Superior temporal gyrus (tissue), 1 donor: ENCODE measurements around the gene ADAMTS12.

Experiments
- DNase-seq: peaks from one replicate; pipeline ENCODE4 v3.0.0-alpha.2; 2016; ENCODE audit errors: extremely low spot score

ADAMTS12 gene

DNA sequence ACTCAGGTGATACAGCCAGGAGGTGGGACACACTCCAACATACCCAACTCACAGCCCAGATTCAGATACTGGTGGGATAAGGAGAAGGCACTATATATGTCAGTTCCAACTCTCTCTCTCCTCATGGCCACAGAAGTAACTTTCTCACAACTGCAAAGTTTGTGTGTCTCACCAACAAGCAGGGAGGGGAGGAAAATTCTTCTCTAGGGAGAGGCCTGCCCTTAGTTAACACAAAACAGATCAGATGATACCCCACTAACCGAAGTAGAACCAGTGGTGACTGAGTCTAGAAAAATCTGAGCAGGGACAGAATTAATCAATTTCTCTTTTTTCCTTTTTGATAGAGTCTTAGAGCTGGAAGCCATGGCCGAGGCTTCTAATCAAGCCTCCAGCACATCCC is 133.1 kb downstream of the ADAMTS12 start:
- no peak for DNase-seq

- DNase-seq = no peak
Observed at GRCh38 chr5:33756491-33756890, 135.3 kb downstream of the ADAMTS12 start.

GRCh38 chr5:33755231-33755630 is 136.6 kb downstream of the ADAMTS12 start:
- DNase-seq = no peak

- no peak for DNase-seq
Observed at GRCh38 chr5:33753704-33754103, 138.1 kb downstream of the ADAMTS12 start.

DNA sequence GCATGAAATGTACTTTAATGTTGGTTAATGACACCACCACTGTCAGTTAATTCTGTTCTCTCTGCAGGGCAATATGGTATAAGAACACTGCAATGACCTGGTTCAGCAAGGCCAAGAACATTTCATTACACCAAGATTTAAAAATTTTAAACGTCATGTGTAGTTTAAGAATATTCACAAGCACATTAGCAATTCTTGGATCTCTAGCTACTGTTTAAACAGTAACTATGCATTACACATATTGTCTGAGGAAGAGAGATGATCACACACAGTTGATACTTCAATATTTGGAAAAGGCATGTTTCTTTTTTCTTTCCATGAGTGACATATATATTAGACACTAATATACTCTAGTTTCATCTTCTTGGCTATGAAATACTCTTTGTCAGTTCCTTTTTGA is 143.0 kb downstream of the ADAMTS12 start:
- DNase-seq = no peak

GRCh38 chr5:33745101-33745770 is 146.6 kb downstream of the ADAMTS12 start:
- DNase-seq = no peak

DNA sequence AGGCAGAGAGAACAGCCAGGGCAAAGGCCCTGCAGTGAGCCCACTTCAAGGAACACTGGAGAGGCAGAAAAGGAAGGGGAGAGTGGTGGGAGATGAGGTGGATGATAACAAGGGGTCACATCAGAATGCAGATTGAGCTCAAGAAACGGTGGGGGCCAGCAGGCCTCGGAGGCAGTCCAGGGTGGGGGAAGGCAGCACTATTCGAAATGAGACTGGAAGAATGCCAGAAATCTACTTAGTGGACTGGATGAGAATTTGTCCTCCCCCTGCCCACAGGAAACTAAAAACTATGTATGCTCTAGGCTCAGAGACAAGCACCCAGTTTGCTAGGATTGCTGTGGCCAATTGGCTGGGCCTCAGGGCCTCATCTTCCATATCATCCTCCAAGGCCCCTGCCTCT is 148.7 kb downstream of the ADAMTS12 start:
- DNase-seq = no peak

- DNase-seq = no peak
Observed at GRCh38 chr5:33742181-33742580, 149.6 kb downstream of the ADAMTS12 start.

GRCh38 chr5:33738967-33739366 is 152.8 kb downstream of the ADAMTS12 start:
- no peak for DNase-seq

GRCh38 chr5:33738097-33738496 is 153.7 kb downstream of the ADAMTS12 start:
- DNase-seq = no peak

GRCh38 chr5:33737697-33738096 is 154.1 kb downstream of the ADAMTS12 start:
- DNase-seq = no peak

GRCh38 chr5:33737284-33737683 is 154.5 kb downstream of the ADAMTS12 start:
- DNase-seq = no peak

DNA sequence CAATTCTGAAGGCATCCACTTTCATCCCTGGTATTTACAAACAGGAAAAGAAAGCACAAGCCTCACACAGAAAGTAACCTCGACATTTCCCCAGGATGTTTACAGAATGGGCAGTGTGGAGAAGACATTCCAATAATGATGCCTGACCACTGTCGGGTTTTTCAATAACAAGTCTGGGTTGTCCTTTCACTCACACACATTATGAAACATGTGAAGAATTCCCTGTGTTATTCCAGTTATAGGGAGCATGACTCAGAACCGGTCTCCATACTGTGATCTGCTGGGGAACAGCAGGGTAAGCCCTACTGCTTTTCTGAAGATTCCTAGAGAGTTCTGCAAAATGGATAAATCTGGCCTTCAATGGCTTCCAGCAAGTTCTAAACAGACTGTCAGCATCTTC is 155.3 kb downstream of the ADAMTS12 start:
- no peak for DNase-seq

- no peak for DNase-seq
Observed at GRCh38 chr5:33735072-33735471, 156.7 kb downstream of the ADAMTS12 start.

DNA sequence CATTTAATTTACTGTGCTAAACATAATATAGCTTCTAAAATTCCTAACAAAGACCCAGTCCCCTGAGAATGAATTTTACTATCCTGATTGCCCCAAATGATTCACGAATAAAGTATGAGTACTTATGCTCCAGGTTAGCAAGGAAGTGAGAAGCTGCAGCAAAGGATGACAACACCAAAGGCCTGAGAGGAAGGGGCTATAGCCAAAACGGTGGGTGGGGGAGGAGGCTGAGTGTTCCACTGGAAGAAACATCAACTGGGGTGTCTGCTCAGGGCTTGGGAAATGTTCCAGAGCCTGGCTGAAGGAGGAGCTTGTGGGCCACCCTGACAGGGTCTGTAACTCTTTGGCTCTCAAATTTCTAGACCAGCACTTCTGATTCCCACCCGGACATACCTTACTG is 157.3 kb downstream of the ADAMTS12 start:
- no peak for DNase-seq

GRCh38 chr5:33733225-33733624 is 158.6 kb downstream of the ADAMTS12 start:
- DNase-seq = no peak

DNA sequence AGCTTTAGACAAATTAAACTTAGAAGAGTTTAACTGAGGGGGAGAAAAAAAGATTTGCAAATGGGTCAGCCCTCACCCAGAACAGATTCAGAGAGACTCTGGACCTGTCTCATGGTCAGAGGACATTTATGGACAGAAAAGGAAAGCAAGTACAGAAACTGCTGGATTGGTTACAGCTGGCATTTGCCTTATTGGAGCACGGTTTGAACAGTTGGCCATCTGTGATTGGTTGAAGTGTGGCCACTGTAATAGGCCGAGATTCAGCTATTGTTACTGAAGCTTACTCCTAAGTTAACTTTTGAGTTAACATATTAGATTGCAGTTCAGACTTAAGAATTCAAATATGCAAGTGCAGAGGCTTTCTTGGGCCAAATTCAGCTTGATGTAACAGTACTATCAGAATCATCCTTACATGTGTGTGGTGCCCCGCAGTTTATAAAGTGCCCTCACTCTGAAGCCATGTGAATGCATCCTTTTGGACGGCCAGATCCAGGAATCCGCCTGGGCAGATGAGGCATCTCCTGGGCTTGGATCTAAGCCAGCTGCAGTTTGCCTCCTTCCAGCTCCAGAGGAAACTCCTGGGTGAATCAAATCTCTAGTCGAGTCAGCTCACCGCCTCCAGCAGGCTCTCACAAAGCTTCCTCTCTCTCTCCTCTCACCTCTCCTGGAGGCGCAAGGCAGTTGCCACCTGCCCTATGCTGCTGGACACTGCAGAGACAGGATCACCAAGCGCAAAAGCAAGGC is 165.2 kb downstream of the ADAMTS12 start:
- DNase-seq = no peak

- no peak for DNase-seq
Observed at GRCh38 chr5:33725806-33726205, 166.0 kb downstream of the ADAMTS12 start.

DNA sequence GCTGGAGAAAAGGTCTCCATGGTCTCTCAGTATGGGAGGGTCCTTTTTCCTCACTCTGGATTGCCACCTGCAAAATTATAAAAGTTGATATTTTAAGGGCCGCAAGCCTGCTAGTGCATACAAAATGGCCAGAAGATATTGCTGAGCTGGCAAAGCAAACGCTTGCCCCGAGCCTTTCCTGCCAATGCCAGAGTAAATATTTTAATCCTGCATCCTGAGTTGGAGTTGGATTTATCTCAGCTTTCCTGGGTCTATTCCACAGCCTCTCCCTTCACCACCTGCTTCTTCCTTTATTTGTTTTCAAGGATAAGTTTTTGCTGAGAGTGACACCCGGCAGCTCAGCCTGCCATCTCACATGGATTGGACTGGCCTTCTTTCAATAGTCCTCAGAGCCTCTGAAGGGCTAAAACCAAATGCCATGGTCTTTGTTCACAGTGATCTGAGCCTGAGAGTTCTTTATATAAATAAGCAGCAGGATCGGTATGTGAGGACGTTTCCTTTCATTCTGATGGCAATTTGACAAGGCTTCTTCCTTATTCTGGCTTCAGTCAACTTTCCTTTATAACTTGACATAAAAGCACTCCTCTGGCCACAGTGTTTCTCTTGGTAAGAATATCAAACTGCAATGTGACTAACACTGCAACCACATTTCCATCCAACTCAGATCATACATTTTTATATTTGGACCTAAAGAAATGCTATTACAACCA is 170.1 kb downstream of the ADAMTS12 start:
- DNase-seq = no peak

GRCh38 chr5:33720176-33720575 is 171.6 kb downstream of the ADAMTS12 start:
- no peak for DNase-seq

DNA sequence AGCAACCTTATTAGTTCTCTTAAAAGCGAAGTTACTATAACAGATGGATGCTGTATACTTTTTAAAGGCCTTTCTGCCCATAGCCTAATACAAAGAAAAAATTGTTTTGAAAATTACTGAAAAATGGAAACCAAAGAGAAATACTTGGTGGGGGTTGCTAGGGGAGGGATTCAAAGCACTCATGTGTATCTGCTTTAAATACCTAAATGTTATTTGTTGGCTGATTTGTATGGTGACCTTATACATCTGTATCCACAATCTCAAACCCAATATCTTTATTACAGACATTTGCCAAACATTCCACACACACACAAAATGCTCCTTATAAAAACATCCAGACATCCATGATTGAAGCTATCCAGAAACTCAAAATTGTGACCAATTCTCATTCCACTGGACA is 172.0 kb downstream of the ADAMTS12 start:
- DNase-seq = no peak

- no peak for DNase-seq
Observed at GRCh38 chr5:33715661-33716060, 176.1 kb downstream of the ADAMTS12 start.
